GM12874 (cell line): ENCODE measurements around the gene IER3.

ENCODE experiments used
- CTCF ChIP-seq: IDR thresholded peaks from 2 replicates; pipeline ENCODE4 v1.5.1; 2011; ENCODE audit warnings: low read depth, mild to moderate bottlenecking, control low read depth, low read length, moderate library complexity; ENCODE audit not compliant: insufficient read depth

Gene IER3

GRCh38 chr6:30709101-30709868 is 35.1 kb downstream of the IER3 start:
- TF ChIP-seq CTCF, result no peak

GRCh38 chr6:30707281-30707850 is 37.0 kb downstream of the IER3 start:
- no peak for TF ChIP-seq CTCF

GRCh38 chr6:30705620-30706019 is 38.7 kb downstream of the IER3 start:
- TF ChIP-seq CTCF, result no peak

- no peak for TF ChIP-seq CTCF
These were observed 40.5 kb downstream of the IER3 start for GRCh38 chr6:30703821-30704220.

- no peak for TF ChIP-seq CTCF
These were observed 41.3 kb downstream of the IER3 start for GRCh38 chr6:30703011-30703410.

- no peak for TF ChIP-seq CTCF
These were observed 44.0 kb downstream of the IER3 start for GRCh38 chr6:30700340-30700739.

GRCh38 chr6:30696432-30696831 is 47.9 kb downstream of the IER3 start:
- TF ChIP-seq CTCF, result no peak
